EH (cell line): ENCODE data around the gene UCKL1.
"Not testable (repeated sequence)": the region's sequence is repeated elsewhere in the genome, so short reads cannot be mapped to it uniquely, and the experiment has no call there.

Experiments used
- DNase-seq: peaks from one replicate; pipeline ENCODE4 v3.0.0-alpha.2; 2015; ENCODE audit warnings: low read depth

Gene UCKL1

GRCh38 chr20:63972312-63973159 lies 16.3 kb upstream of the UCKL1 start:
- DNase-seq, result no peak

DNA sequence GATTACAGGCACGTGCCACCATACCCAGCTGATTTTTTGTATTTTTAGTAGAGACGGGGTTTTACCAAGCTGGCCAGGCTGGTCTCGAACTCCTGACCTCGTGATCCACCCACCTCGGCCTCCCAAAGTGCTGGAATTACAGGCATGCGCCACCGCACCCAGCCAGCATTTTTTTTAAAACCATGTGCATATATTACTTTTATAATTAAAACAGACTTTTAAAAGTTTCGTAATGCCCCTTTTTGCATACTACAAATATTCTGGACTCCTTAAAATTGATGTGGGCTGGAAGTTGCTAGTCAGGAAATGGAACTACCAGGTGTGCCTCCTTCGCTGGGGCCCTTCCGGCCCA lies 15.7 kb upstream of the UCKL1 start:
- DNase-seq, result not testable (repeated sequence)

GRCh38 chr20:63970714-63971431 lies 14.7 kb upstream of the UCKL1 start:
- DNase-seq, result no peak

DNA sequence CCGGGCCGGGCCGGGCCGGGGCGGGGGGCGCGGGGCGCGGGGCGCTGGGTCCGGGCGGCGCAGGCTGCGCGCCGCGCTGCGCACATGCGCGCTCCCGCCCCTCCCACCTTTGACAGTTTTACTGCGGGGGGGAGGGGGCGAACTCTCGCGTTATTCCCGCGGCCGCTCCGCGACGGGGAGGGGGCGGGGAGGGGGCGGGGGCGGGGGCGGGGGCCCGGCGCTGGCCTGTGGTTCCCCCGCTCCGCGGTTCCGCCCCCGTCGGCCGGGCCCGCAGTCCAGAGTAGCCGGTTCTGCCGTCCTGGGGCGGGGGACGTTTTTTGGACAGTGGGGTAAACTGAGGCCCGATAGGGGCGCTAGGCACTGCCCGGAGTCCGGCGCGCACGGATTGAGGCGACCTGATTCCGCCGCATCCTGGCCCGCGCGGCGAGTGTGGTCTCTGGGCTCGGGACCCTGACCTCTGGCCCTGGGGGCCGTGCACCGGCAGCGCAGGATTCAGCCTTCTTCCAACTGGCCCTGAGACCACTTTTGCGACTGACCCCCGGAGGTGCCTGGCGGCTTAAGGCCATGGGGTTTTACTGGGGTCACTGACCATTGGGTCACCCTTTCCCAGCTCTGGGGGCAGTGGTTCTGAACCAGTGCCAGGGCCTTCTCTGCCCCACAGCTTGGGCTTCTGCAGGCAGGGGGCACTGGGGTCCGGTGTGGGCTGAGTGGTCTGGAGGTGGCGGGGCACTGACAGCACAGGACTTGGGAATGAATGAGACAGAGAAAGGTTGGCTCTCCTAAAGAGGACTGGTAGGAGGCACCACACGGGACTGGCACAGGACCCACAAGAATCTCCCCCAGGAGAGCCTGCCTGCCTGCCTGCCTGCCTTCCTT lies 13.9 kb upstream of the UCKL1 start, which contains the start of gene ZNF512B:
Gene ZNF512B (minus strand): TSS at position 93 of the 876 bp plus-strand sequence. CDS start 1,980 bp downstream, outside the sequence.
- DNase-seq, result peak; percentile 65

DNA sequence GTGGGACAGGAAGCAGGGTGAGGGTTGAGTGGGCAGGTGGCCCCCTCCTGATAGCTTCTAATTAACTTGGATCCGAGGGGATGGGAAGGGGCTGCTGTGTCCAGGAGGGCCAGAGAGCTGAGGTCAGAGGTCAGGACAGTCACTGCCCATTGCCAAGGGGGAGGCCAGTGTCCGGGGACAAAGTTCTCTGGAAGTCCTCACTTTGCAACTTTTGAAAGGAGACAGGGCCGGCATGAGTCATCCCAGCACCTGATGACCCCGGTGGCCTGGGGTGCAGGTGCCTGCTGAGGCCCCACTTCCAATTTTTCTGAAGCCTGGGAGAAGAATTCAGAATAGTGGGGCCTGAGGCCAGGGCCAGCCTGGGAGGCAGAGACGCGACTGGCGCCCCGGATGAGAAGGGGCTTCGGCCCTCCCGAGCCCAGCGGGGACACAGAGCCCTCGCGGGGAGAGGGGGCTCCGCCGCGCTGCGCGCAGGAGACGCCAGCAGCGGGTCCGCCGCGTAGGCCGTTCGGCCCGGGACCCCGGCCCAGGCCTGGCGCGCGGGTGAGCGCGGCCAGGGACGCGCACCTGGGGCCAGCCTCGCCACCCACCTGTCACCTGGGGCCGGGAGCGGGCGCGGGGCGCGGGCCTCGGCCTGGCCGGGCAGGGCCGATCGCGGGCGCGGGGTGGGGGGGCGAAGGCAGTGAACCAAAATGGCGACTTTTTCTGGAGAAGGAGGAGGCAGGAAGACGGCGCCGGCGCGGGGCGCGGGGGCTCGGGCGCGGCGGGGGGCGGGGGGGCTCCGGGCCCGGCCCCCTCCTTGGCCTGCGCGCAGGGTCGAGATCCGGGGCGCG lies 12.9 kb upstream of the UCKL1 start:
- DNase-seq, result no peak

GRCh38 chr20:63968136-63968927 lies 12.1 kb upstream of the UCKL1 start:
- DNase-seq, result no peak

DNA sequence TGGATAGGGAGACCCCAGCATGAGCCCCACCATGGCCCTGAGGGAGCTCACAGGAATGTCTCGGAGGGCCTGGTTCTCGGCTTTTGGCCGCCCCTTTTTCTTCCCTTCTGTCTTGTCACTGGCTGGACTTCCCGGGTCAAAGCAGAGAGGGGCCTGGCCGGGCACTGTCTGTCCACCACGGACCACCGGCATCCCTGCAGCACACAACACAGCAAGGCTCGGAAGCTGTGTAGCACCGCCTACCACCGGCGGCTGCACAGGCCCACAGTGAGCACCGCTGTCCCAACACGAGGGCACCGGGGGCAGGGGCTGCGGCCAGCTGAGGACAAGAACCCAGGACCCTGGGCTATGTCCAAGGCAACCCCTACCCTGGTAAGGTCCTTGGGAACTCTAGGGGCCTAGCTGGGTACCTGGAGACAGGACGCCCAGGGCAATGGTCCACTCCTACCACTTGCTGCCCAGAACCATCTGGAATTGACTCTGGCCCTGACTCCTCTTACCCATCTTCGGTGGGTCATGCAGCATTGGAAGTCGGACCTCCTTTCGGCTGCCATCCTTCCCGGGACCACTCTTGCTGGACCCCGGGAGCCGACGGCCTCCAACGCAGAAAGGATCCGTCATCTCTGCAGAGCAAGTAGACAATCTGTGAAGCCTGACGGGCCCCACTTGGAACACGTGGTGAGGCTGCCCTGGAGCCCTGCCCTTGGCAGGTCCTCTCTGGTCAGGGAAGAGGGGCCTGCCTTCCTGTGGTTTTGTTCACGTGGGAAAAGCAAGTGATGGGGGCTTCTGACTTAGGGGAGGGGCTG lies 11.3 kb upstream of the UCKL1 start:
- DNase-seq, result no peak

GRCh38 chr20:63966944-63967322 lies 10.7 kb upstream of the UCKL1 start:
- DNase-seq, result no peak

DNA sequence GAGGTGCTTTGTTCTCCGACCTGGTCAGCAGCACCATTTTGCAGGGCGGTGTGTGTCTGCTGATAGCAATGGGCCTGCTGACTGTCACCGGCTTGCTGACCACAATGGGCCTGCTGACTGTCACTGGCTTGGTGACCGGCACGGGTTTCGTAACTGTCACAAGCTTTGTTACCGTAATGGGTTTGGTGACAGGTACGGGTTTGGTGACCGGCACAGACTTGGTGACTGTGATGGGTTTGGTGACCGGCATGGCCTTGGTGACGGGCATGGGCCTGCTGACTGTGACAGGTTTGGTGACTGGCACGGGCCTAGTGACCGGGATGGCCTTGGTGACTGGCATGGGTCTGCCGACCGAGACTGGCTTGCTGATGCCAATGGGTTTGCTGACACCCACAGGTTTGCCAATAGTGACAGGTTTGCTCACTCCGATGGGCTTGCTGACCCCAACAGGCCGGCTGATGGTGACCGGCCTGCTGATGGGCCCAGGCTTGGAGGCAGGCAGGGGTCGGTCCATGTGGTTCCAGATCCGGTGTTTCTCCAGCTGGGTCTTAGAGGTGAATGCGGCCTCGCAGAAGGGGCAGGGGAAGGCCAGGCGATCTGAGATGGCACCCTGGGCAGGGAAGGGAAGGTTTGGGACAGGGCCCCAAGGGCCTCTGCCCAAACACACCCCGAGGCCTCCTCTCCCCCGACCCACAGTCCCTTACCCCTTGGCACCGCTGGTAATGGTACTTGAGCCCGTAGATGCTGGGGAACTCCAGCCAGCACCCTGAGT lies 10.1 kb upstream of the UCKL1 start:
- DNase-seq, result no peak

- no peak for DNase-seq
These were observed 8.2 kb upstream of the UCKL1 start for GRCh38 chr20:63964412-63964811.

GRCh38 chr20:63963784-63964301 lies 7.6 kb upstream of the UCKL1 start:
- no peak for DNase-seq

GRCh38 chr20:63963348-63963741 lies 7.1 kb upstream of the UCKL1 start:
- no peak for DNase-seq

GRCh38 chr20:63962426-63963347 lies 6.5 kb upstream of the UCKL1 start:
- no peak for DNase-seq

GRCh38 chr20:63961664-63962425 lies 5.6 kb upstream of the UCKL1 start:
- no peak for DNase-seq

GRCh38 chr20:63960654-63961621 lies 4.7 kb upstream of the UCKL1 start:
- not testable (repeated sequence) for DNase-seq

DNA sequence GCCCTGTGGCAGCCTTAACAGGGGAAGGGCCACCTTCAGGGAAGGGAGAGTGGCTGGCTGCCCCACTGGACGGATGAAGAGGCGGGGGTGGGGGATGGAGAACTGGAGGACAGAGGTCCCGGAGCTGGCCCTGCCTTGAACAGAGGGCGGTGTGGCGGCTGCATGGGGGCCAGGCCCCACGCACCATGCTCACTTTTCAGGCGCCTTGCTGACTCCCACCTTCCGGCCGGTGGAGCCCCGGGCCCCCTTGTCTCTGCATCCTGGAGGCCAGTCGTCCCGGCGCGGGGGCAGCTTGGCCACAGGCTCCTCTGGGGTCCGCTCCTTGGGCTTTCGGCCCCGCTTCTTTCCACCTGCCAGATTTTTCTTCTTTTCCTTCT lies 3.5 kb upstream of the UCKL1 start:
- DNase-seq, result no peak
